H1 (cell line): ENCODE results near the gene WLS. TPM values are rescaled to one million over a fixed set of nuclear protein-coding genes. Genes with fewer than 3 reads are reported as not detected.

ENCODE experiments used
- CTCF ChIA-PET: fragments of 300-600 bp; sonication (Branson Sonifier 250); formaldehyde crosslinking; loops from one replicate; lab custom pipeline; 2021; ENCODE audit not compliant: partially characterized antibody; lab: Charles Lee
- POLR2A ChIA-PET: fragments of 300-600 bp; sonication (Branson Sonifier 250); formaldehyde crosslinking; loops from one replicate; lab custom pipeline; 2021; ENCODE audit warnings: inconsistent platforms; ENCODE audit not compliant: partially characterized antibody; lab: Charles Lee
- DNase-seq, 2 experiments: peaks; one replicate each; pipeline versions ENCODE4 v3.0.0 to v3.0.0-alpha.2; 2010 to 2022; ENCODE audit warnings: low spot score in 2 of 2, low read depth in 1 of 2, mixed read lengths in 1 of 2
- FAIRE-seq: peaks from 2 replicates; lab custom pipeline; 2011; peaks lifted over from hg19 to GRCh38; lab: Jason Lieb, UNC
- H2AFZ ChIP-seq: 2 replicates; pipeline ENCODE4 v1.8.1; 2012; ENCODE audit warnings: low read length, inconsistent platforms
- H2AK5ac ChIP-seq: 2 replicates; pipeline ENCODE4 v1.6.1; 2013; ENCODE audit warnings: low read depth, low read length
- H2BK120ac ChIP-seq: replicated peaks from 2 replicates; pipeline ENCODE3; 2013; ENCODE audit warnings: low read depth, low read length, inconsistent platforms
- H2BK12ac ChIP-seq: 2 replicates; pipeline ENCODE4 v1.6.1; 2013; ENCODE audit warnings: low read depth, low read length
- H2BK15ac ChIP-seq: 2 replicates; pipeline ENCODE4 v1.6.1; 2013; ENCODE audit warnings: low read length
- H2BK20ac ChIP-seq: 2 replicates; pipeline ENCODE4 v1.6.1; 2013; ENCODE audit warnings: low read length
- H2BK5ac ChIP-seq: 2 replicates; pipeline ENCODE4 v1.6.1; 2013; ENCODE audit warnings: low read depth, low read length
- H3K14ac ChIP-seq: 2 replicates; pipeline ENCODE4 v1.6.1; 2013; ENCODE audit warnings: inconsistent platforms; ENCODE audit not compliant: insufficient read length
- H3K18ac ChIP-seq: 2 replicates; pipeline ENCODE4 v1.6.1; 2013; ENCODE audit warnings: low read length; ENCODE audit errors: extremely low read depth
- H3K23ac ChIP-seq: 2 replicates; pipeline ENCODE4 v1.6.1; 2013; ENCODE audit warnings: inconsistent platforms; ENCODE audit not compliant: insufficient read length
- H3K23me2 ChIP-seq: 2 replicates; pipeline ENCODE4 v1.6.1; 2013; ENCODE audit warnings: low read depth, low read length
- H3K27ac ChIP-seq: 2 replicates; pipeline ENCODE4 v1.6.1; 2011; ENCODE audit warnings: low read depth, low read length, inconsistent platforms
- H3K27me3 ChIP-seq, 4 experiments: replicated peaks in 1 of 4; 1 replicate in 1 of 4; 2 replicates in 3 of 4; pipeline versions ENCODE4 v1.6.1 to v1.8.1; 2011 to 2013; ENCODE audit warnings: low read length in 3 of 4, mild to moderate bottlenecking in 3 of 4, inconsistent platforms in 2 of 4, mixed read lengths in 2 of 4, moderate library complexity in 1 of 4; ENCODE audit not compliant: control insufficient read depth in 3 of 4, insufficient read depth in 3 of 4; ENCODE audit errors: extremely low read depth in 1 of 4
- H3K36me3 ChIP-seq, 4 experiments: 2 replicates each; pipeline versions ENCODE4 v1.6.1 to v1.8.1; 2011 to 2013; ENCODE audit warnings: mild to moderate bottlenecking in 4 of 4, low read length in 3 of 4, moderate library complexity in 2 of 4, control low read depth in 1 of 4, inconsistent platforms in 1 of 4; ENCODE audit not compliant: insufficient read depth in 4 of 4, control insufficient read depth in 2 of 4
- H3K4ac ChIP-seq: replicated peaks from 2 replicates; pipeline ENCODE3; 2013; ENCODE audit warnings: low read length, low read depth, mixed read lengths, inconsistent platforms; ENCODE audit not compliant: insufficient read length
- H3K4me1 ChIP-seq, 4 experiments: replicated peaks in 1 of 4; 1 replicate in 1 of 4; 2 replicates in 3 of 4; pipeline versions ENCODE4 v1.6.1 to v1.8.1; 2011 to 2013; ENCODE audit warnings: low read length in 3 of 4, inconsistent platforms in 2 of 4, mixed read lengths in 1 of 4; ENCODE audit not compliant: insufficient read depth in 4 of 4, control insufficient read depth in 3 of 4
- H3K4me2 ChIP-seq, 2 experiments: 2 replicates each; pipeline versions ENCODE4 v1.6.1 to v1.8.1; 2011 to 2013; ENCODE audit warnings: low read depth in 2 of 2, low read length in 2 of 2, control low read depth in 1 of 2, inconsistent platforms in 1 of 2, mild to moderate bottlenecking in 1 of 2; ENCODE audit not compliant: insufficient read depth in 1 of 2
- H3K4me3 ChIP-seq, 4 experiments: fragments of 200-600, 300-600 bp in 1 of 4; sonication (generic), shearing (Covaris generic), sonication (Bioruptor Twin) in 1 of 4; 2 replicates each; pipeline versions ENCODE4 v1.5.1 to v1.8.1; 2011 to 2016; ENCODE audit warnings: low read length in 4 of 4, low read depth in 3 of 4, control low read depth in 2 of 4, inconsistent platforms in 2 of 4, mild to moderate bottlenecking in 2 of 4, mixed read lengths in 1 of 4, moderate library complexity in 1 of 4; ENCODE audit not compliant: insufficient read depth in 2 of 4; ENCODE audit errors: extremely low read depth in 1 of 4
- H3K56ac ChIP-seq: replicated peaks from 2 replicates; pipeline ENCODE3; 2013; ENCODE audit warnings: low read depth, mild to moderate bottlenecking, mixed read lengths, low read length, inconsistent platforms; ENCODE audit not compliant: insufficient read length
- H3K79me1 ChIP-seq: 2 replicates; pipeline ENCODE4 v1.6.1; 2013; ENCODE audit warnings: low read depth, low read length, control low read depth
- H3K79me2 ChIP-seq, 2 experiments: 2 replicates each; pipeline versions ENCODE4 v1.6.1 to v1.8.1; 2012 to 2013; ENCODE audit warnings: low read length in 2 of 2, mild to moderate bottlenecking in 2 of 2, inconsistent platforms in 1 of 2; ENCODE audit not compliant: insufficient read depth in 2 of 2, control insufficient read depth in 1 of 2
- H3K9ac ChIP-seq, 4 experiments: replicated peaks in 1 of 4; 1 replicate in 1 of 4; 2 replicates in 3 of 4; pipeline versions ENCODE4 v1.6.1 to v1.8.1; 2011 to 2013; ENCODE audit warnings: low read depth in 3 of 4, low read length in 3 of 4, control low read depth in 2 of 4, mild to moderate bottlenecking in 2 of 4, moderate library complexity in 2 of 4, inconsistent platforms in 1 of 4; ENCODE audit errors: extremely low read depth in 1 of 4
- H3K9me3 ChIP-seq, 2 experiments: 2 replicates each; pipeline versions ENCODE4 v1.6.1 to v1.8.1; 2012 to 2013; ENCODE audit warnings: mild to moderate bottlenecking in 2 of 2, moderate library complexity in 2 of 2, control low read depth in 1 of 2, inconsistent platforms in 1 of 2, low read depth in 1 of 2, low read length in 1 of 2, mixed read lengths in 1 of 2; ENCODE audit not compliant: insufficient read depth in 2 of 2
- H4K20me1 ChIP-seq, 2 experiments: replicated peaks in 1 of 2; 2 replicates each; pipeline versions ENCODE3 to v1.8.1; 2011 to 2013; ENCODE audit warnings: inconsistent platforms in 2 of 2, low read length in 2 of 2, mild to moderate bottlenecking in 1 of 2; ENCODE audit not compliant: insufficient read depth in 2 of 2, control insufficient read depth in 1 of 2
- H4K5ac ChIP-seq: 2 replicates; pipeline ENCODE4 v1.6.1; 2013; ENCODE audit warnings: low read length, low read depth, mixed read lengths, inconsistent platforms; ENCODE audit not compliant: insufficient read length
- H4K8ac ChIP-seq: 2 replicates; pipeline ENCODE4 v1.8.0; 2013; ENCODE audit warnings: mild to moderate bottlenecking, moderate library complexity, low read length, inconsistent platforms; ENCODE audit not compliant: insufficient read depth; ENCODE audit errors: extremely low read depth
- H4K91ac ChIP-seq: replicated peaks from 2 replicates; pipeline ENCODE3; 2013; ENCODE audit warnings: low read length, mixed read lengths, inconsistent platforms; ENCODE audit not compliant: insufficient read length
- ATF2 ChIP-seq: IDR thresholded peaks from 2 replicates; pipeline ENCODE4 v1.6.1; 2012; ENCODE audit warnings: low read length, inconsistent platforms
- CREB1 ChIP-seq: IDR thresholded peaks from 2 replicates; pipeline ENCODE4 v1.6.1; 2012; ENCODE audit warnings: inconsistent platforms
- CTBP2 ChIP-seq: IDR thresholded peaks from 2 replicates; pipeline ENCODE4 v1.7.0; 2011; ENCODE audit warnings: borderline replicate concordance, mild to moderate bottlenecking, moderate library complexity, mixed read lengths, low read length; ENCODE audit not compliant: insufficient read depth, insufficient read length
- CTCF ChIP-seq, 3 experiments: IDR thresholded peaks; 1 replicate in 2 of 3; 2 replicates in 1 of 3; pipeline versions ENCODE4 v1.5.1 to v1.6.1; 2011; ENCODE audit warnings: low read length in 3 of 3, mild to moderate bottlenecking in 3 of 3, inconsistent platforms in 2 of 3, low read depth in 1 of 3, moderate library complexity in 1 of 3; ENCODE audit not compliant: insufficient read depth in 1 of 3; ENCODE audit errors: control extremely low read depth in 1 of 3
- GABPA ChIP-seq: IDR thresholded peaks from 2 replicates; pipeline ENCODE4 v1.6.1; 2011; ENCODE audit warnings: mild to moderate bottlenecking, low read length, moderate library complexity, borderline replicate concordance; ENCODE audit not compliant: insufficient read depth
- MAFK ChIP-seq: IDR thresholded peaks from 2 replicates; pipeline ENCODE4 v1.6.1; 2012; ENCODE audit warnings: low read depth, mild to moderate bottlenecking, improper control_type of control experiment, low read length
- RFX5 ChIP-seq: IDR thresholded peaks from 2 replicates; pipeline ENCODE4 v1.6.1; 2011; ENCODE audit warnings: low read depth, low read length, improper control_type of control experiment, borderline replicate concordance
- RXRA ChIP-seq: IDR thresholded peaks from 2 replicates; pipeline ENCODE4 v1.6.1; 2011; ENCODE audit warnings: low read depth, mild to moderate bottlenecking, low read length, moderate library complexity; ENCODE audit not compliant: insufficient read depth
- TCF12 ChIP-seq: IDR thresholded peaks from 2 replicates; pipeline ENCODE4 v1.6.1; 2011; ENCODE audit warnings: low read depth, mild to moderate bottlenecking, low read length
- YY1 ChIP-seq: IDR thresholded peaks from 2 replicates; pipeline ENCODE4 v1.6.1; 2011; ENCODE audit warnings: low read depth, mild to moderate bottlenecking, low read length
- WGBS, 2 experiments: shearing (Covaris generic) in 1 of 2; methylation state at CpG; one replicate each; pipeline versions ENCODE4 v1.1.6 to v1.1.7; 2013 to 2015; ENCODE audit warnings: low lambda C conversion rate in 2 of 2, mixed read lengths in 2 of 2, inconsistent platforms in 1 of 2, low coverage in 1 of 2, missing lambda C conversion rate in 1 of 2; ENCODE audit not compliant: insufficient replicate concordance in 2 of 2, insufficient coverage in 1 of 2, insufficient read length in 1 of 2; ENCODE audit errors: extremely low coverage in 1 of 2, missing lambda C conversion rate in 1 of 2; 5-methylcytosine and 5-hydroxymethylcytosine counted together
- polyA plus RNA-seq, 7 experiments: library from polyadenylated mRNA; depleted of rRNA in 3 of 7; stranded (reverse) in 5 of 7; unstranded in 2 of 7; fragments of >200 nt in 5 of 7; fragments of 200-250 nt in 2 of 7; gene quantifications; 1 replicate in 5 of 7; 2 replicates in 1 of 7; 4 replicates in 1 of 7; pipeline versions ENCODE4 v1.2.1 to v1.2.3, GENCODE V29; 2011 to 2013; ENCODE audit warnings: missing spikeins in 2 of 7, mixed read lengths in 2 of 7
- total RNA-seq: library from RNA; stranded (reverse); fragmentation: NEBNext Ultra II Directional; extraction: Animal tissue kit (Norgen Biotek cat#: 25700); gene quantifications from 2 replicates; pipeline ENCODE4 v1.2.1, GENCODE V29; 2021

WLS gene
- total and polyA plus RNA-seq, 2 of the 8 experiments (the other 6 are each of a cell fraction or from before 2014, with no cell fraction given): 1.2 to 2.7 TPM

GRCh38 chr1:68181165-68181556, 51.2 kb downstream of the WLS start:
- H3K27me3 ChIP-seq: no peaks in the 10 kb centered on the region
- H3K27ac ChIP-seq: no peak overlapping the region
- H4K91ac ChIP-seq: no peak overlapping the region
- H2BK20ac ChIP-seq: no peak overlapping the region
- H3K4me2 ChIP-seq: no peak overlapping the region
- H2AK5ac ChIP-seq: no peak overlapping the region
- H2BK15ac ChIP-seq: no peak overlapping the region
- no peaks in the 10 kb centered on the region for H3K36me3 ChIP-seq
- H3K9ac ChIP-seq: no peak overlapping the region
- ChIA-PET CTCF (interaction anchor here (1.7 to 2.0 kb wide), 2 partner anchors 8 to 20 kb away, joined by 4 read pairs; no protein-coding TSS in a partner anchor), POLR2A (no interaction called here)
- no peak overlapping the region for H4K5ac ChIP-seq
- no peaks in the 10 kb centered on the region for H3K4me1 ChIP-seq
- FAIRE-seq (no peak), DNase-seq (no peak)
- no peak overlapping the region for H2AFZ ChIP-seq
- H2BK12ac ChIP-seq: no peak overlapping the region
- H3K23ac ChIP-seq: no peak overlapping the region
- 89% methylated on average over 1 of the region's 1 CpG; no CpG with 5 or more reads in 1 of the 2 experiments for WGBS, 2 experiments
- H2BK5ac ChIP-seq: no peak overlapping the region
- H3K79me2 ChIP-seq: no peaks in the 10 kb centered on the region
- no peak overlapping the region for H3K4me3 ChIP-seq
- no peaks in the 10 kb centered on the region for H3K23me2 ChIP-seq
- no peak overlapping the region for H2BK120ac ChIP-seq
- no peaks in the 10 kb centered on the region for H3K79me1 ChIP-seq
- no peak overlapping the region for H3K4ac ChIP-seq
- H3K18ac ChIP-seq: no peak overlapping the region
- peaks cover 0 to 3% of the 10 kb centered on the region in 2 experiments; a peak in 1 of 4 replicates for H3K9me3 ChIP-seq
- H4K20me1 ChIP-seq: no peaks in the 10 kb centered on the region
- no peak overlapping the region for H3K14ac ChIP-seq
- no peak overlapping the region for H4K8ac ChIP-seq
- no peak overlapping the region for H3K56ac ChIP-seq
- TF ChIP-seq CREB1 (no peak), RFX5 (no peak), RXRA (no peak), CTCF (IDR thresholded peaks at IDR 0.05; ENCODE audit: control extremely low read depth in 1 of 3, insufficient read depth in 1 of 3, low read depth in 1 of 3, low read length in 3 of 3) (no peak), MAFK (no peak), GABPA (no peak), YY1 (no peak), TCF12 (no peak), CTBP2 (no peak), ATF2 (no peak)
